NCI-H2227 (cell line): Measurements from ENCODE around the gene KLF13.

Experiments used
- DNase-seq: peaks from one replicate; lab custom pipeline; 2025; ENCODE audit not compliant: unreplicated experiment; lab: John Stamatoyannopoulos, UW

Gene KLF13

GRCh38 chr15:31377030-31377429 is 50.4 kb downstream of the KLF13 start:
- no peak for DNase-seq

- no peak for DNase-seq
Measured at GRCh38 chr15:31378363-31378903, 51.8 kb downstream of the KLF13 start.

- no peak for DNase-seq
Measured at GRCh38 chr15:31379042-31379441, 52.4 kb downstream of the KLF13 start.

- no peak for DNase-seq
Measured at GRCh38 chr15:31379577-31379976, 52.9 kb downstream of the KLF13 start.

GRCh38 chr15:31381801-31382712 is 55.4 kb downstream of the KLF13 start:
- DNase-seq, result no peak

- no peak for DNase-seq
Measured at GRCh38 chr15:31382713-31383045, 56.0 kb downstream of the KLF13 start.

GRCh38 chr15:31383139-31383538 is 56.5 kb downstream of the KLF13 start:
- DNase-seq, result no peak

- DNase-seq, result no peak
Measured at GRCh38 chr15:31384568-31384967, 57.9 kb downstream of the KLF13 start.

GRCh38 chr15:31385736-31386135 is 59.1 kb downstream of the KLF13 start:
- no peak for DNase-seq

GRCh38 chr15:31387092-31387478 is 60.5 kb downstream of the KLF13 start:
- DNase-seq, result no peak

GRCh38 chr15:31387479-31388118 is 61.0 kb downstream of the KLF13 start:
- DNase-seq, result no peak

GRCh38 chr15:31389576-31389975 is 62.9 kb downstream of the KLF13 start:
- DNase-seq, result no peak

- DNase-seq, result no peak
Measured at GRCh38 chr15:31390029-31390428, 63.4 kb downstream of the KLF13 start.

- DNase-seq, result no peak
Measured at GRCh38 chr15:31390777-31391486, 64.3 kb downstream of the KLF13 start.

GRCh38 chr15:31391687-31392671 is 65.3 kb downstream of the KLF13 start:
- DNase-seq, result peak; percentile 42

- DNase-seq, result peak; percentile 27
Measured at GRCh38 chr15:31392761-31393401, 66.2 kb downstream of the KLF13 start.

GRCh38 chr15:31393444-31394091 is 66.9 kb downstream of the KLF13 start:
- peak; percentile 2 for DNase-seq

- DNase-seq, result peak; percentile 52
Measured at GRCh38 chr15:31396881-31397560, 70.4 kb downstream of the KLF13 start.
